GM21381 (cell line): ENCODE data around the gene ZNF562.

Experiments used
- ATAC-seq: cut with Tn5 transposase; IDR thresholded peaks from one replicate; pipeline ENCODE4 v1.9.1; 2021; ENCODE audit warnings: mild to moderate bottlenecking, moderate library complexity; ENCODE audit not compliant: unreplicated experiment

ZNF562 gene

GRCh38 chr19:9645472-9645871, 29.4 kb downstream of the ZNF562 start:
- no peak for ATAC-seq

- ATAC-seq, result no peak
Measured at GRCh38 chr19:9644472-9644871, 30.4 kb downstream of the ZNF562 start.

- no peak for ATAC-seq
Measured at GRCh38 chr19:9641810-9642209, 33.1 kb downstream of the ZNF562 start.

GRCh38 chr19:9640956-9641355, 33.9 kb downstream of the ZNF562 start:
- ATAC-seq, result no peak

GRCh38 chr19:9636018-9636417, 38.9 kb downstream of the ZNF562 start:
- ATAC-seq, result no peak

- ATAC-seq, result no peak
Measured at GRCh38 chr19:9627856-9628255, 47.0 kb downstream of the ZNF562 start.

GRCh38 chr19:9622531-9622930, 52.4 kb downstream of the ZNF562 start:
- no peak for ATAC-seq

- ATAC-seq, result peak; percentile 86
Measured at GRCh38 chr19:9621156-9622037, 53.5 kb downstream of the ZNF562 start, which contains the start of gene ZNF561. Gene ZNF561 (minus strand): TSS chr19:9621232. CDS start chr19:9619456, 1,776 bp downstream.

GRCh38 chr19:9620842-9621155, 54.1 kb downstream of the ZNF562 start:
- no peak for ATAC-seq

- no peak for ATAC-seq
Measured at GRCh38 chr19:9615844-9616243, 59.1 kb downstream of the ZNF562 start.

GRCh38 chr19:9610484-9611113, 64.3 kb downstream of the ZNF562 start:
- ATAC-seq, result no peak

- ATAC-seq, result no peak
Measured at GRCh38 chr19:9608912-9609311, 66.0 kb downstream of the ZNF562 start.

GRCh38 chr19:9597027-9597426, 77.9 kb downstream of the ZNF562 start:
- ATAC-seq, result no peak
